8988T (cell line): ENCODE measurements around the gene DLL4.
"Not testable (repeated sequence)": the region's sequence is repeated elsewhere in the genome, so short reads cannot be mapped to it uniquely, and the experiment has no call there.

Source experiments
- DNase-seq: peaks from one replicate; pipeline ENCODE4 v3.0.0; 2011

Gene DLL4

DNA sequence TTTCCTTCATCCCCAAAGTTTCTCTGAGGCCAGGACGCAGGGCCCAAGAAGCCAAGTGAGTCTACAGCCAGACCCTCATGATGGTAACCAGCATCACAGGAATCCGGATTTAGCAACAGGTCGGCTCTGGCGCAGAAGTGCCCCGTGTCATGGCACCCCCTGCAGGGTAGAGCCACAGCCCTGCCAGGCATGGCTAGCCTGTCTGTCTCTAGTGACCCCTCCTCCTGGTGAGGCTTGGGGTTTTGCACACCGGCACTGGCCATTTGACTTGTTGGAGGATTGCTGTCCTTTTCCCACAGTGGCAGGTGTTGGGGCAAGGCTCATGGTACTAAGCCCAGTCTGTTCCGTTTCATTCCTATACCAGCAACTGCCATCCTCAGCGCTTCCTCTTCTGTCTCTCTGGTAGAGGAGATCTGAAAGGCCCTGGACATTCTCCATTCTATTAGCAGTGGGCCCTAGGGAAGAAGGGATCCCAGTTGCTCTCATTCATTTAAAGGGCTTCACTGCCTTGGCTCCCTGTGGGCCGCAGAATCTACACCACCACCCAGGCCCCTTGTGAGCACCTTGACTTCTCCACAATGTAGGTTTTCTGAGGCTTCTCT lies 14.7 kb downstream of the DLL4 start:
- no peak for DNase-seq

DNA sequence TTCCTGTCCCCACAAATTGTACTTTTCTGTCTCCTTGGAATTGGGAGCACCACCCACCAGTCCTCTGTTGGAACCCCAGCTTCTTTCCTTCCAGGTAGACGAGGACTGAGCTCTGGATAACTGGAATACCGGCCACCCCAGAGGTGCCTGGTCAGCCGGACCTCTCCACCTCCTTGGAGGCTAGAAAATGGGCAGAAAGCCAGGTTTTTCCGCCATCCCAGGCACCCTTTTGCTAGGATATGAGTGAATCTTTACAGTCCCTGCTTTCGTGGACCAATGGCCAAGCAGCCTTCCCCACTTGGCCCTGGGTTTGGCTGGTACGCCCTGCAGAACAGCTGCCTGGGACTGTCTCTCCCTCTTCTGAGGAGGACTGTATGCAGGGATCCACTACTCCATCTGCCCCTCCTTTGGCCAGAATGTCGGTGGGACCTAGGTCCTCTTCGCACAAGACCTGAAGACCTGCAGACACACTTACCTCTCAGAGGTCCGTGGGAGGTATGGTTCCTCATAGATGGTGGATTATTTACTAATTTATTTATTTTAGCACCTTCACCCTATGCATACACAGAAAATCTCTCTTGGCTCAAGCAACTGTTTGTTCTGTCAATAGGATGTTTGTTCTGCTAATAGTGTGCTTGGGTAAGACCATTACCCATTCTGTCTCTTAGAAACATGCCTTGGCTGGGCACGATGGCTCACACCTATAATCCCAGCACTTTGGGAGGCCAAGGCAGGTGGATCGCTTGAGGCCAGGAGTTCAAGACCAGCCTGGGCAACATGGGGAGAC lies 15.6 kb downstream of the DLL4 start:
- no peak for DNase-seq

DNA sequence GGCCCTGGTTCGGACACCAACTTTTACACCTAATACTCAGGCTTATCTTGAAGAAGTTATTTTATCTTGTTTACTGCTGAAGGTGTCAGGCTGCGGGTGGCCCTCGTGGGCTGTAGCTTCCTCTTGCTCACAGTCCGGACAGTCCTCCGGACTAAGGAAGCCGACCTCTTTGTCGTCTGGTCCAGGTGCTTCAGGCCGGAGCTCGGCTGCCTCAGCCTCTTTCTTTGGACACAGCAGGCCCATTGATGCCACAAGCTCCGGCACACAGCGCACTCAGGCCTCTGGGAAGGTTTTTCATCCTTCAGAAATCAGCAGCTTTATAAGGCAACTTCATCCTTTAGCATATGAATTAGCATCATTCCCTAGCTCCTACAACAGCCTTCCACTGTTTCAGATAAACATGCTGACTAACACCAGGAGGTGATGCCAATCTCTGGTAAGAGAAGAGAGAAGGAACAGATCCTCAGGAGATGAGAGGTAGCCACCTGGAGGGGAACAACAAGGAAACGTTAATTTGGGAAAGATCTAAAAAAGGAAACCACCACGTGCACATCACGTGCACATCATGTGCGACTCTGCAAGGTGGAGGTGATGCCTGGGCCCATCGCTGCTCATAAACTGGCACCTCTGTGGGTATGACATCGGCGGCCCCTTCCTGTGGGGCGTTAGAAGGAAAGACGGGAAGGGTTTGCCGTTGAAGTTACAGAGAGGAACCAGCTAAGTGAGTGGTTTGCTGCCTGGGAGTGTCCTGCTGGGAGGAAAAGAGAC lies 19.8 kb downstream of the DLL4 start:
- DNase-seq: no peak

DNA sequence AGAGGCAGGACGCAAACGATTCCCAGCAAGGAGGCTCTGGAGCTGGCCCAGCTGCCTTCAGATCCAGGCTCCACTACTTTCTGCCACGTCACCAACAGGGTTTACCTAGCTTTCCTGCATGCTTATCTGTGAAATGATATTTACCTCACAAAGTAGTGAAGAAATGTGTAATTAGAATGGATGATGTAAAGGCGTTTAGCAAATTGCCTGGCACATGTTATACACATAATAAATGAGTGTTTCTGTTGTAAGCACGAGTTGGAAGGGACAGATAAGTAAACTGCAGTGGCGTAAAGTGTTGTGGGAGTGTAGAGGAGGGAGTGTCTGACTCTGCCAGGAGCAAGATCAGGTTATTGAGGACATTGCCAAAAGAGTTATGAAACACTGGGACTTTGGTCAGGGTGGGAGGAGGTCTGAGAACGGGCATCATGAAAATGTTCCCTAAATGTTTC lies 20.6 kb downstream of the DLL4 start:
- no peak for DNase-seq

DNA sequence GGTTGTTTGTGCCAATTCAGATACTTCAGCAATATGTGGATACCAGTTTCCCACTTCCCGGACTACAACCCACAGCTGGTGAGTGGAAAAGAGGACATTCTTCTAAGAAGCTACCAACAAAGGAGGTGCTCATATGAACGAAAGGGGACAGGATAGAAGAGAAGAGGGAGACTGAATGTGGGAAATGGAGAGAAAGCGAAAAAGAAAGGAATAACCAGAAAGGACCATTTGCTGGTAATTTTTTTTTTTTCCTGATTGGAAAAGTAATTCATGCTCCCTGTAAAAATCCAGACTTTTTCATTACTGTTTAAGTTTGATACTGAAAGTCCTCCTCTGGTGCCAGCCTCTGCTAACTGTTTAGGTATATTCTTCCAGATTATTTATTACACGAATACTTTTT lies 22.6 kb downstream of the DLL4 start:
- DNase-seq: no peak

DNA sequence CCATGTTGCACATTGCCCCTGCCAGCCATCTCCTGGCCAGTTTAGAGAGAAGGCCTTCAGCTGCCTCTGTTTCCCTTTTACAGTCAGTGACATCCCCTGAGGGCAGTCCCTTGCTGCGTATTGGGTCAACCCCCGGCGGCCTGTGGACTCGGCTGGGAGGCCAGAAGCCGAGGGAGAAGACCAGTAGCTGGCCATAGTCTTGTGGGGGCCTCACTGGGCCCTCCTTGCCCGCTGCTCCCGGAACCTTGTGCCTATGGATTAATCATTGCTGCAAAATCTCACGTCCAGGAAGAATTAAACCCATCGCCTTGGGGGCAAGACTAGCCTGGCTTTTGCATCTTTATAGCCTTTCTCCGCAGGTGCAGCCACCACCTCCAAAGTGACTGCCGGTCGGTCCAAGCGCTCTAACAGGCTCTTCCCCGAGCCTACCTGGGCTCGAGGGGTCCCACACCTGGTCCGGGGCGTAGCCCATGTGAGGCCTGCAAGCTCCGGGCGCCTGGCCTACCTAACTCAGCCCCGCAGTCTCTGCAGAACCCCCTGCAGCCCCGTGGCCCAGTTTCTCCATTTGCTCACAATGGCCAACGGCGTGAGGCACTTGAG lies 23.3 kb downstream of the DLL4 start:
- DNase-seq: no peak

DNA sequence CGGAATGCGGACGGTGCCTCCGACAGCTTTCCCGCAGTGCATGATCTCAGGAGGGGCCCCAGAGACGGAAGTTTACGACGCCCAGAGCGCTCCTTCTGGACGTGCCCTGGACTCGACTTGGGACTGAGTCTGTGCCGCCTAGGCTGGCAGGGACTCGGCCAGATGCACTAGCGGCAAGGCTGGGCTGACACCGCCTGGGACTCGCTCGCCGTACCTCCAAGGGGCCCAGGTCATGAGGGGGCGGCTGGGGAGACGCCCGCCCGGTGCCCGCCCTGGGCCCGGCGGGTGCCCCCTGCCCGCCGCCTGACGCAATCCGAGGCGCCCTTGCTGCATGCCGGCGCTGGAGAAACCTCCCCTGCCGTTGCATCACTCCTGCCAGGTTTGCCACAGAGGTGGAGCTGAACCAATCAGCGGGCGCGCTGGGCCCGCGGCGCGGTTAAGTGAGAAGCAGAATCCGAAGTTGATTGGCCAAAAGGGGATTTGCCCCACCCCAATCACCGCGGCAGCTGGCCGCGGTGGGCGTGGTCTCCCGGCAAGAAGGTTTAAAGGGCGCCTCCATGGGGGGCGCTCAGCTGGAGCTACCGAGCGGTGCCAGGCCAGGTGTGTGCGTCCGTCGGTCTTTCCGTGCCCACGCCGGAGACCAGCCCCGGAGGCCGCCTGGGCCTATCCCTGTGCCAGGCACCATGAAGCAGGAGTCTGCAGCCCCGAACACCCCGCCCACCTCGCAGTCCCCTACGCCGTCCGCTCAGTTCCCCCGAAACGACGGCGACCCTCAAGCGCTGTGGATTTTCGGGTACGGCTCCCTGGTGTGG lies 24.0 kb downstream of the DLL4 start, which contains the start of gene CHAC1:
TSS of gene CHAC1 (plus strand) at position 571 of the 812 bp plus-strand sequence. CDS start at position 684, 113 bp downstream.
- DNase-seq: peak; percentile 96

DNA sequence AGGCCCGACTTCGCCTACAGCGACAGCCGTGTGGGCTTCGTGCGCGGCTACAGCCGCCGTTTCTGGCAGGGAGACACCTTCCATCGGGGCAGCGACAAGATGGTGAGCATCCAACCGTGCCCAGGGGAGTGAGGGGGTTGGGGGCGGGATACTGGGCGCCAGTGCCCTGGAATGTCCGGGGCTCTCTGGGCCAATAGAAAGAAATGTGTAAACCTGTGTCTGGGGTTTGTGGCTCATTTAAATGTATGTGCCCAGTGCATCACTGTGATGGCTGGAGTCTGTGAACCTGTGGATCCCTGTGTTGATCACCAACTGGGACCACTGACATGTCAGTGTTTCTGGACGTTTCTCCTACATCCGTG lies 24.6 kb downstream of the DLL4 start:
- DNase-seq: no peak

DNA sequence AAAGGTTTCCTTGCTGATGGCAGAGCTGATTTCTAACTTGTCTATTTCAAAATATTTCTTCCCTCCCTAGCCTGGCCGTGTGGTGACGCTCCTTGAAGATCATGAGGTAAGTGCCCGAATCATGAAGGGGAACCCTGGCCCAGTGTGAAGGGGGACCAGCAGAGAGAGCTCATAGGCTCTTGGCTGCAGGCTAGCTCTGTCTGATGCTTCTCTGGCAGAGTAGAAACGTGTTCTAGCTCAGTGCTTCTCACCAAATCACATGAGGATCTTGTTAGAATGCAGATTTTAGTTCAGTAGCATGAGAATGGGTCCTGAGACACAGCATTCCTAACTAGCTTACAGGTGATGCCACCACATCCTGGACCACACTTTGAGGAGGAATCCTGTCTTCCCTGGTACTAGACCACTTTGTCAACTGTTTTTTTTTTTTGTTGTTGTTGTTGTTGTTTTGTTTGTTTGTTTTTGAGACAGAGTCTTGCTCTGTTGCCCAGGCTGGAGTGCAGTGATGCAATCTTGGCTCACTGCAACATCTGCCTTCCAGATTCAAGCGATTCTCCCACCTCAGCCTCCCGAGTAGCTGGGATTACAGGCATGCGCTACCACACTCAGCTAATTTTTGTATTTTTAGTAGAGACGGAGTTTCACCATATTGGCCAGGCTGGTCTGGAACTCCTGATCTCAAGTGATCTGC lies 25.2 kb downstream of the DLL4 start:
- not testable (repeated sequence) for DNase-seq

DNA sequence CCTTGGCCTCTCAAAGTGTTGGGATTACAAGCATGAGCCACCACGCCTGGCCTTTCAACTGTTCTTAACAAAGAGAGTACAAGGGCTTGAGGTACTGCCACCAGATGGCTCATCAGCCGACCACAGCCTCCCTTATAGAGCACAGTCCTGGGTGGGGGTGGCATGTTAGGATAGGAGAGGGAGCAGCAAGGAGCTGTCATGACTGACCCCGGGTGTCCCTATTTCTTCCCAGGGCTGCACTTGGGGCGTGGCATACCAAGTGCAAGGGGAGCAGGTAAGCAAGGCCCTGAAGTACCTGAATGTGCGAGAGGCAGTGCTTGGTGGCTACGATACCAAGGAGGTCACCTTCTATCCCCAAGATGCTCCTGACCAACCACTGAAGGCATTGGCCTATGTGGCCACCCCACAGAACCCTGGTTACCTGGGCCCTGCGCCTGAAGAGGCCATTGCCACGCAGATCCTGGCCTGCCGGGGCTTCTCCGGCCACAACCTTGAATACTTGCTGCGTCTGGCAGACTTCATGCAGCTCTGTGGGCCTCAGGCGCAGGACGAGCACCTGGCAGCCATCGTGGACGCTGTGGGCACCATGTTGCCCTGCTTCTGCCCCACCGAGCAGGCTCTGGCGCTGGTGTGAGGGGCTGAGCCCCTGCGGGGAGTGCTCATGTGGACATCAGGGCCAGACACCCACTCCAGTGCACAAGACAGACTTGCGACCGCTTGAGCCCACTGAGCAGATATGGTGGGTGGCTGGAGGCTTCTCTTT lies 26.2 kb downstream of the DLL4 start:
- DNase-seq: no peak

DNA sequence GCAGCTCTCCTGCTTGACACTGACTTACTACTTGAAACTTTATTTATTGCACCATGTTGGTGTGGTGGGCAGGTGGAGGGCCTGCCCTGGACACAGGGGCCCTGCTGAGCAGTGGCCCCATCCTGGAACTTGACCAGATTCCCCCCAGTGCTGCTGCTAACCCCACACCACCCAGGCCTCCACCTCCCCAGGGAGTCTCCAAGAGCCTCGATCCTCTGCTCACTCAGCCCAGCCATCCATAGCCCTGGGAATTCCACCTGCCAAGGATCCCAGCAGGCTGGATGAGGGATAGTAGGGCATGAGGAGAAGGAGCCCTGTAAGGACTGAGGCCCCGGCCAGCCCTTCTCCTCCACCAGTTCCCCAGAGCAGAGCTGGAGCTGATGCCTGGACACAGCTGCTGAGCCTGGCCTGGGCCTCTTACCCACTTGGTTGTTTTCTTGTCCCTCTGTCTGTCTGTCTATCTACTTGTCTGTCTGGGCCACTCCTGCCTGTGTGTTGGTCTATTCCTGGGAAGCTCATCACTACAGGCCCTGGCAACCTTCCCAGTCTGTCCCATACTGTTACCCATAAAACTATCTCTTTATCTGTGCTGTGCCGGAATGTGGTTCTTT lies 26.9 kb downstream of the DLL4 start:
- DNase-seq: no peak

DNA sequence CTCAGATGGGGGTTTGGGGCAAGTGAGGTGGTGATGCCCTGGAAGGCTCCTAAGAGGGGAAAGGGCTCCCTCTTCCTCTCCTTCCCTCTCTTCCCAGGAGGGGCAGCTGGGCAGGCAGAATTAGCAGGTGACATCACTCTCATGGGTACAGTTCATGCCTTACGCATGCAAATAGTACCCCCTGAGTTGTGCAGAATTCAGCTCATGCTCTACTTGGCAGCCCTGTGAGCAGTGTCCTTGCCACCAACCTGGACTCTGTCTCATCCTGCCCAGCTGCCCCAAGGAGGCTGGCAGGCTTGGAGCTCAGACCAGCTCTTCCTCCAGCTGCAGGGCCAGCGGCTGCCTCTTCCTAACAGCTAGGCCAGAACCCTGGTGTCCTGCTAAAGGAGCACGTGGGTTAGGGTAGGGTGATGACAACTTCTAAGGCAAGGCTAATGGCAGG lies 27.4 kb downstream of the DLL4 start:
- DNase-seq: no peak

DNA sequence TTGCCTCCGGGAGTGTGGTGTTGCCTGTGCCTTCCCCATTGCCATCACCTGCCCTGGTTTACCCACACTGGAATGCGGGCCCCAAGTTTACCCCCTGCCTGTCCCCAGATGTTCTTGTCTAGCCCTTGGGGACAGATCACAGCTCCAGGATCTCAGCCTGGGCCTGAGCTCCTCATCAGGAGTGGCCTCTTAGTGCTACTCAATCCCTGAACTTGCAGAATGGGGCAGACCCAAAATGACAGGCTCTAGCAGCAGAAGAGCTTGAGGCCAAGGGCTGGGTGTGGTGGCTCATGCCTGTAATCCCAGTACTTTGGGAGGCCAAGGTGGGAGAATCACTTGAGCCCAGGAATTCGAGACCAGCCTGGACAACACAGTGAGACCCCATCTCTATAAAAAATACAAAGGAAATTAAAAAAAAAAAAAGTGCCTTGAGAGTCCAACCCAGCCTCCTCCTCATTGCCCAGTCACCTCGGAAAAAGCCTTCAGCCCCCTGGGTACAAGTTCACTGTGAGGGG lies 28.0 kb downstream of the DLL4 start:
- DNase-seq: no peak

DNA sequence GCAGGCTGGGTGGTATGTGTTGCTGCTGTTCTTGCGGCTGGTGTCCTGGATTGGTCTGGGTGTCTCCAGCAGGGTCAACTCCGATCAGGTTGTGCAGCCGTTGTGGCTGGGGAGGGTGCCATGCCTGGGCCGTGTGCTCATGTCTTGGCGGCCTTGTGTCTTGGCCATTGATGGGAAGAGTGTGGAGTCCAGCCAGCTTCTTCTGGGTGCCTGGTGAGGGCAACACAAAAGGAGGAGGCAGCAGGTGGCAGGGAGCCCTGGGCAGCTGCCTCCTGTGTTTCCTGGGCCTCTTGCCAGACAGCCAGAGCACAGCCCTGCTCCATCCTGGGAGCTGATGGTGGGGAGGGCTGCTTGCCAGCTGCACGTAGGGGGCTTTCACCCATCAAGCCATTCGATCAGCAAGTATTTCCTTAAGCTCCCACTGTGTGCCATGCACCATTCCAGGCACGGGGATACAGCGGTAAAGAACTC lies 28.5 kb downstream of the DLL4 start:
- DNase-seq: no peak

DNA sequence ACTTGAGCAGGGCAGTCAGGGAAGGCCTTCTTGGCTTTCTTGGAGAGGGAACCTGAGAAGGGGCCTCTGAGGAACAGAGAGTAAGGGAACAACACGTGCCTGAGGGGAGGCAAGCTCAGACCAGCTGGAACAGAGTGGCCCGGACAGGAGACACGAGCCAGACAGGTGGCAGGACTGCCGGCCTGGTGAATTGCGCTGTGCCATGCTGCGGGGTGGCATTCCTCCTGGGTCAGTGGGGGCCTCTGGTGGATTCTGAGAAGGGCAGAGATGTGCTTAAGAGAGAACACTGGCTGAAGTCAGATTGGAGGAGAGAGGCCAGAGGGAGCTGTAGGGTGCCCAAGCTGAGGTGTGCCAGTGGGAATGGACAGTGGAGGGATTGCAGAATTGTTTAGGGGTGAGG lies 29.0 kb downstream of the DLL4 start:
- DNase-seq: no peak

DNA sequence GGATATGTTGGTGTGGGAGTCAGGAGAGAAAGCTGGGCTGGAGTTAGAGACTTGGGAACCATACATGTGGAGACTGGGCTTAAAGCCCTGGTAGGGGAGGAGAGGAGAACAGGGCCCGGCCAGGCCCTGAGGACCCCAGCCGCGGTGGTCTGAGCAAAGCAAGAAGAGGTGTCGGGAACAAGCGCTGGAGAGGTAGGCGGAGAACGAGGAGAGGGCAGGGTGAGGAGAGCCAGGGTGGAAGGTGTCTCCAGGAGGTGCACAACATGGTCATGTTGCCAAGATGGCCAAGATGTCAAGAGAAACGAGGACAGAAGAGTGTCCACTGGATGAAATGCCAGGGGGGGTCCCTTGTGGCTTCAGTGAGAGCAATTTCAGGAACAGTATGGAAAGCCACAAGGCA lies 29.6 kb downstream of the DLL4 start:
- DNase-seq: no peak

DNA sequence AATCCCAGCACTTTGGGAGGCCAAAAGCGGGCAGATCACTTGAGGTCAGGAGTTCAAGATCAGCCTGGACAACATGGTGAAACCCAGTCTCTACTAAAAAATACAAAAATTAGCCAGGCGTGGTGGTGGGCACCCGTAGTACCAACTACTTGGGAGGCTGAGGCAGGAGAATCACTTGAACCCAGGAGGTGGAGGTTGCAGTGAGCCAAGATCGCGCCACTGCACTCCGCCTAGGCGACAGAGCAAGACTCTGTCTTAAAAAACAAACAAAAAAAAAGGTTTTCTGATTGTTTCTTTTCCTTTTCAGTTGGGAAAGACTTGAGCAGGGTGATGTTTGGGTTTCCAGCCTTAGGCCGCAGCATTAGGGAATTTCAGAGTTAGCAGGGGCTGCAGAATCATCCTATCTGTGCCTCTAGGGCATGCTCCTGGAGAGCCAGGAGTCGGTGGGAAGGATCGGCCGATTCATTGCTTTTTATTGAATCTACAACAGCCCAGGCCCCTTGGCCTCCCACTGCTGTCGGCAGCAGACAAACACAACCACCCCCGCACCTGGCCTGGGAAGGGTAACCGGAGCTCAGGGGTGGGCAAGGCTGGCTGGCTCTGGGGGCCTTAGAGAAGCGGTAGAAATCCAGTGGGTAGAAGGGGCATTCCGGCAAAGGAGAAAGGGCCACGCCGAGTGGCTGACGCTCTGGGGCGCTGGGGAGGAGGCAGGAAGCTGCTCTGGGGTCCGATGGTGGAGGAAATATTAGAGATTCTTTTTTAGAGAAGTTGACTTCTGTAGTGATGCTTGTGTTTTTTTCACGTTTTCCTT lies 30.4 kb downstream of the DLL4 start:
- DNase-seq: no peak

DNA sequence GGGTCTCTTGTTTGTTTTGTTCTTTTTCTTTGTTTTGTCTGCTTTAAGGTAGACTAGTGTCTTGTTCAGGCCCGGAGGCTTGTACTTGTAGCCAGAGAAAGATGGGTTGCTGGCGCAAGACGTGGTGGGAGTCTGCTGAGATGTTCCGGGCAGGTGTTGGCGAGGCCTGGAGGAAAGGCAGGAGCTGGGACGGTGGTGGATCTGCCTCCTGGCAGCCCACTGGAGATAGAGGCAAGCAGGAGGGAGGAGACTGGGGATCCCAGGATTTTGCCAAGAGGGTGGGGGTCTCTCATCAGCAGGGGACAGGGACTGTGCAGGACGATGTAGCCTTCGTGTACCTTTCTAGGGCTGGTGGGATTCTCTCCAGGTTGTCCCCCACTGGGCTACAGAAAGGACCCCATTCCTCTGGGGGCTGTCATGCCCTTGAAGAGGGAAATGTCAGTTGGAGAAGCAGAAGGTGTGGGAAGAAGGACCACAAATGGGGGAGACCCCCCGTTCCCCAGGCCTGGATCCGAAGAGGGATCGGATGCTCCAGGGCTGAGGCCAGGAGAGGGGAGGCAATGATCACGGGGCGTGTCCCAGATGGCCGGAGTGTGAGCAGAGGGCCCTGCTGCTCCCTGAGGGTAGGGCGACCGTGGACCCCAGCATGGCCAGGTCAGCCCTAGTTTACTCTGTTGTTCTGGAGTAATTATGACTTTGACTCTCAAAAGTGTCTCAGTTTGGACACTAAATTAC lies 31.2 kb downstream of the DLL4 start:
- DNase-seq: no peak

DNA sequence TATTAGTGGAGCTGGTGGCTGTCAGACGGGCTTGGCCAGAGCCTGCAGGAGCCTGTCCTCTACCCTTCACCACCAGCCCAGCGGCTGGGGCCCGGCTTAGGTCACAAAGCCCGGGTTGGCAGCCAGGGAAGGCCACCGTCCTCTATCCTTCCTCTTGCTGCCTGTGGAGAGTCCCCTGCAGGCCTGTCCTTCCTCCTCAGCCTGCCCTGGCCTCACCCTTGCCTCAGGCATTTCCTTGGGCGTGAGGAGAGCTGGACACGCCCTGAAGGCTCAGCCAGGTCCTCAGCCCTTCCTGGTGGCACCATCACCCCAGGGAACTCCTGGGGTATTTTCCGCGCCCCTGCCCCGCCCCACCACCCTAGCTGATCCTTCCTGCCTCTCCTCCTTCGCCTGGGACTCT lies 31.8 kb downstream of the DLL4 start:
- no peak for DNase-seq
